PC-3 (cell line): Measurements from ENCODE around the gene RRAS. TPM values are rescaled to one million over a fixed set of nuclear protein-coding genes. Genes with fewer than 3 reads are reported as not detected.
A peak's percentile ranks its signal among the peaks of the same experiment; 100 is the strongest.

Experiments
- ATAC-seq: fragments of 200-7000 bp; cut with Tn5 transposase; 2 replicates; pipeline ENCODE4 v1.9.1; 2020; ENCODE audit warnings: mild to moderate bottlenecking, moderate library complexity
- BruUV-seq: library from RNA; stranded (reverse); fragments of 400-500 nt; replicated peaks from 2 replicates; lab custom pipeline; 2021; lab: Mats Ljungman, UMichigan
- CTCF ChIA-PET: fragments of 300-600 bp; sonication (Branson Sonifier 250); formaldehyde crosslinking; loops from one replicate; lab custom pipeline; 2022; ENCODE audit warnings: antibody characterized with exemption; lab: Charles Lee
- POLR2A ChIA-PET: fragments of 300-600 bp; sonication (Branson Sonifier 250); formaldehyde crosslinking; loops from one replicate; lab custom pipeline; 2022; ENCODE audit warnings: antibody characterized with exemption; ENCODE audit not compliant: unreplicated experiment; lab: Charles Lee
- DNase-seq: peaks from one replicate; pipeline ENCODE4 v3.0.0-alpha.2; 2015
- H2AFZ ChIP-seq: fragments of 300-600 bp; sonication (generic); 2 replicates; pipeline ENCODE4 v1.6.0; 2016; ENCODE audit warnings: antibody characterized with exemption, low read length
- H3F3A ChIP-seq: fragments of 300-600 bp; sonication (generic); one replicate; pipeline ENCODE4 v1.6.0; 2017; ENCODE audit warnings: antibody characterized with exemption, low read length, control low read depth, mild to moderate bottlenecking; ENCODE audit not compliant: unreplicated experiment
- H3K27ac ChIP-seq: fragments of 300-600 bp; sonication (generic); 2 replicates; pipeline ENCODE4 v1.5.1; 2016; ENCODE audit warnings: mild to moderate bottlenecking, low read length
- H3K27me3 ChIP-seq: fragments of 300-600 bp; sonication (generic); 2 replicates; pipeline ENCODE4 v1.6.1; 2016; ENCODE audit warnings: low read length, mixed read lengths
- H3K36me3 ChIP-seq: fragments of 300-600 bp; sonication (generic); 2 replicates; pipeline ENCODE4 v1.6.1; 2016; ENCODE audit warnings: low read depth, mixed run types, low read length, mixed read lengths
- H3K4me1 ChIP-seq: fragments of 300-600 bp; sonication (generic); 2 replicates; pipeline ENCODE4 v1.5.1; 2016; ENCODE audit warnings: low read length; ENCODE audit not compliant: insufficient read depth
- H3K4me2 ChIP-seq: fragments of 300-600 bp; sonication (generic); 2 replicates; pipeline ENCODE4 v1.6.0; 2016; ENCODE audit warnings: low read length
- H3K4me3 ChIP-seq: fragments of 300-600 bp; sonication (generic); 2 replicates; pipeline ENCODE4 v1.5.1; 2016; ENCODE audit warnings: mild to moderate bottlenecking, low read length, mixed read lengths
- H3K79me2 ChIP-seq: fragments of 300-600 bp; sonication (generic); 2 replicates; pipeline ENCODE4 v1.6.1; 2017; ENCODE audit warnings: low read length, mixed read lengths
- H3K9ac ChIP-seq: fragments of 300-600 bp; sonication (generic); 2 replicates; pipeline ENCODE4 v1.6.0; 2016; ENCODE audit warnings: mild to moderate bottlenecking, low read length
- H3K9me2 ChIP-seq: fragments of 300-600 bp; sonication (generic); replicated peaks from 2 replicates; pipeline ENCODE4 v1.6.1; 2016; ENCODE audit warnings: mixed run types, low read length, mixed read lengths
- H3K9me3 ChIP-seq: fragments of 300-600 bp; sonication (generic); 2 replicates; pipeline ENCODE4 v1.6.1; 2016; ENCODE audit warnings: low read length, mixed read lengths
- H4K20me1 ChIP-seq: fragments of 300-600 bp; sonication (generic); 2 replicates; pipeline ENCODE4 v1.6.1; 2016; ENCODE audit warnings: low read length, mixed read lengths
- EZH2 ChIP-seq: fragments of 300-600 bp; sonication (generic); IDR thresholded peaks from one replicate; pipeline ENCODE4 v1.6.1; 2017; ENCODE audit warnings: antibody characterized with exemption, mild to moderate bottlenecking, low read length; ENCODE audit not compliant: unreplicated experiment
- EZH2phosphoT487 ChIP-seq: fragments of 300-600 bp; sonication (generic); IDR thresholded peaks from 2 replicates; pipeline ENCODE4 v1.6.1; 2018; ENCODE audit warnings: mild to moderate bottlenecking, antibody characterized with exemption, low read length, borderline replicate concordance
- intact Hi-C: fragments of 100-400 bp; cut with micrococcal nuclease; formaldehyde crosslinking; loops from 2 replicates; pipeline ENCODE4 v1.9.0; 2023
- total RNA-seq: library from RNA; depleted of rRNA; stranded (reverse); fragments of >200 nt; gene quantifications from 2 replicates; pipeline ENCODE4 v1.2.3, GENCODE V29; 2014
- TF ChIP-seq, protein P1 (sequence below): fragments of 300-600 bp; sonication (generic); conservative IDR thresholded peaks from 2 replicates; pipeline ENCODE4 v1.5.1; 2017; ENCODE audit warnings: antibody characterized with exemption, low read depth, mild to moderate bottlenecking, low read length

Gene RRAS
- total RNA-seq, 1 experiment from 2014 or later: 32.0 TPM

DNA sequence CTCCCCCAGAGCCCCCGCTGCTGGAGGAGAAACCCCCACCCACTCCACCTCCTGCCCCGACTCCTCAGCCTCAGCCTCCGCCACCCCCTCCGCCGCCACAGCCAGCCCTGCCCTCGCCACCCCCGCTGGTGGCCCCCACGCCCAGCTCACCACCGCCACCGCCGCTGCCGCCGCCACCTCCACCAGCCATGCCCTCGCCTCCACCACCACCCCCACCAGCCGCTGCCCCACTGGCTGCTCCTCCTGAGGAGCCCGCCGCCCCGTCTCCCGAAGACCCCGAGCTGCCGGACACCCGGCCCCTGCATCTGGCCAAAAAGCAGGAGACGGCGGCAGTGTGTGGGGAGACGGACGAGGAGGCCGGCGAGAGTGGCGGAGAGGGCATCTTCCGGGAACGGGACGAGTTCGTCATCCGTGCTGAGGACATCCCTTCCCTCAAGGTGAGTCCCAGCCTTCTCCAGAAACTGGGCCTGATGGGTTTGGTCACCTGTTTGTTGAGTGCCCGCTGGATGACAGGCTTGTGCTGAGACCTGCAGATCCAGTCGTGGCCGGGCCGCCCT is 38.4 kb downstream of the RRAS start:
- H3K9me3 ChIP-seq: no peaks in the 10 kb centered on the region
- BruUV-seq: no TSS peak
- ATAC-seq (no peak), DNase-seq (no peak)
- peaks cover 6% of the 10 kb centered on the region; the same call in 1 of the 2 replicates for H4K20me1 ChIP-seq
- H3K4me3 ChIP-seq: no peak overlapping the region
- no peaks in the 10 kb centered on the region for H3K27me3 ChIP-seq
- ChIA-PET POLR2A (no interaction called here), CTCF (no interaction called here)
- no peak overlapping the region for H3K27ac ChIP-seq
- H3K36me3 ChIP-seq: peaks cover 54% of the 10 kb centered on the region
- H3K9me2 ChIP-seq: no peaks in the 10 kb centered on the region
- no peaks in the 10 kb centered on the region for H3F3A ChIP-seq
- peaks cover 65% of the 10 kb centered on the region for H3K79me2 ChIP-seq
- H3K4me2 ChIP-seq: no peak overlapping the region
- TF ChIP-seq, protein P1, sequence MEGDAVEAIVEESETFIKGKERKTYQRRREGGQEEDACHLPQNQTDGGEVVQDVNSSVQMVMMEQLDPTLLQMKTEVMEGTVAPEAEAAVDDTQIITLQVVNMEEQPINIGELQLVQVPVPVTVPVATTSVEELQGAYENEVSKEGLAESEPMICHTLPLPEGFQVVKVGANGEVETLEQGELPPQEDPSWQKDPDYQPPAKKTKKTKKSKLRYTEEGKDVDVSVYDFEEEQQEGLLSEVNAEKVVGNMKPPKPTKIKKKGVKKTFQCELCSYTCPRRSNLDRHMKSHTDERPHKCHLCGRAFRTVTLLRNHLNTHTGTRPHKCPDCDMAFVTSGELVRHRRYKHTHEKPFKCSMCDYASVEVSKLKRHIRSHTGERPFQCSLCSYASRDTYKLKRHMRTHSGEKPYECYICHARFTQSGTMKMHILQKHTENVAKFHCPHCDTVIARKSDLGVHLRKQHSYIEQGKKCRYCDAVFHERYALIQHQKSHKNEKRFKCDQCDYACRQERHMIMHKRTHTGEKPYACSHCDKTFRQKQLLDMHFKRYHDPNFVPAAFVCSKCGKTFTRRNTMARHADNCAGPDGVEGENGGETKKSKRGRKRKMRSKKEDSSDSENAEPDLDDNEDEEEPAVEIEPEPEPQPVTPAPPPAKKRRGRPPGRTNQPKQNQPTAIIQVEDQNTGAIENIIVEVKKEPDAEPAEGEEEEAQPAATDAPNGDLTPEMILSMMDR: no peak
- TF ChIP-seq EZH2 (no peak), EZH2phosphoT487 (no peak)
- intact Hi-C loops: no loop called here
- no peaks in the 10 kb centered on the region for H3K4me1 ChIP-seq
- no peak overlapping the region for H2AFZ ChIP-seq
- H3K9ac ChIP-seq: no peak overlapping the region

- Histone ChIP-seq H3K9ac (no peak overlapping the region), H3K9me3 (no peaks in the 10 kb centered on the region), H3K27ac (no peak overlapping the region), H2AFZ (no peak overlapping the region), H3K4me3 (no peak overlapping the region), H3F3A (no peaks in the 10 kb centered on the region), H3K79me2 (peaks cover 58% of the 10 kb centered on the region), H3K4me2 (no peak overlapping the region), H4K20me1 (peaks cover 6% of the 10 kb centered on the region; the same call in 1 of the 2 replicates), H3K4me1 (no peaks in the 10 kb centered on the region), H3K36me3 (peaks cover 61% of the 10 kb centered on the region), H3K9me2 (no peaks in the 10 kb centered on the region), H3K27me3 (no peaks in the 10 kb centered on the region)
- ChIA-PET CTCF (no interaction called here), POLR2A (no interaction called here)
- TSS peak; percentile 13 for BruUV-seq
- intact Hi-C loops: no loop called here
- DNase-seq: no peak
- ATAC-seq: no peak
- no peak for TF ChIP-seq EZH2phosphoT487
- TF ChIP-seq EZH2: no peak
- TF ChIP-seq, protein P1: no peak
These were observed 40.3 kb downstream of the RRAS start for GRCh38 chr19:49599378-49600295.

- peaks cover 59% of the 10 kb centered on the region for H3K36me3 ChIP-seq
- intact Hi-C loops: no loop called here
- no peaks in the 10 kb centered on the region for H3F3A ChIP-seq
- H3K4me1 ChIP-seq: peaks cover 7% of the 10 kb centered on the region; the same call in 1 of the 2 replicates
- no TSS peak for BruUV-seq
- peaks cover 59% of the 10 kb centered on the region for H3K79me2 ChIP-seq
- no peak overlapping the region for H2AFZ ChIP-seq
- no peak overlapping the region for H3K4me3 ChIP-seq
- H3K9ac ChIP-seq: no peak overlapping the region
- H3K27ac ChIP-seq: no peak overlapping the region
- CTCF ChIA-PET: no interaction called here
- no peak for DNase-seq
- no peaks in the 10 kb centered on the region for H3K27me3 ChIP-seq
- no peak overlapping the region for H3K4me2 ChIP-seq
- ATAC-seq: no peak
- TF ChIP-seq, protein P1: no peak
- no peak for TF ChIP-seq EZH2
- no peaks in the 10 kb centered on the region for H3K9me2 ChIP-seq
- peaks cover 12% of the 10 kb centered on the region for H4K20me1 ChIP-seq
- POLR2A ChIA-PET: no interaction called here
- H3K9me3 ChIP-seq: no peaks in the 10 kb centered on the region
These were observed 42.3 kb downstream of the RRAS start for GRCh38 chr19:49597703-49597974.
